ENCODE results near the gene TSNAX. TPM values are rescaled to one million over a fixed set of nuclear protein-coding genes. Genes with fewer than 3 reads are reported as not detected.

Gene TSNAX
- total and polyA plus RNA-seq, 2 of the 8 experiments (the other 6 are each of a cell fraction or from before 2014, with no cell fraction given), result 7.7 to 34.0 TPM

DNA sequence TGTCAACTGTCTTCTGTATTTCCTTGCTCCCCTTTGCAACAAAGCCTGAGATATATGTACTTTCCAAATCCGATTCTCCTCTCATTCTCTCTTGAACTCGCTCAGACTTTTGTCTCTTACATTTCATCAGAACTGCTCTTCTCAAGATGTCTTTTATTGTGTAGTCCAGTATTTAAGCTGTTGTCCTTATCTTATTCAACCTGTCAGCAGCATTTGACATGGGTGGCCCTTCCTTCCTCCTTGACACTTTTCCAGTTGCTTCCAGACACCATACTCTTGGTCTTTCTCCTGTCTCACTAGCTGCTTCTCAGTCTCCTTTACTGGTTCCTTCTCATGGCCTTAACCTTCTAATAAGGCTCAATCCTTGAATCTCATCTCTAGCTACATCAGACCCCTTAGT, 47.0 kb downstream of the TSNAX start (continued):
- TF ChIP-seq SAP30 (IDR thresholded peaks at IDR 0.05; ENCODE audit: insufficient read depth, insufficient replicate concordance, low read length) (no peak), TBP (IDR thresholded peaks at IDR 0.05; ENCODE audit: low read depth, low read length) (no peak), SIX5 (IDR thresholded peaks at IDR 0.05; ENCODE audit: low read depth, low read length) (no peak), TEAD4 (IDR thresholded peaks at IDR 0.05; ENCODE audit: low read depth, low read length) (no peak), RAD21 (IDR thresholded peaks at IDR 0.05 in 1 of 2, conservative IDR thresholded peaks at IDR 0.05 in 1 of 2; ENCODE audit: low read depth in 2 of 2, low read length in 2 of 2) (no peak)
